CD14-positive monocyte (primary cell): ENCODE results near the gene FRMD7. TPM values are rescaled to one million over a fixed set of nuclear protein-coding genes. Genes with fewer than 3 reads are reported as not detected.

ENCODE experiments used
- DNase-seq, 3 donors: peaks; one replicate each; pipeline ENCODE4 v3.0.0-alpha.2; 2011 to 2022
- H2AFZ ChIP-seq: 2 replicates; pipeline ENCODE4 v1.6.0; 2012; ENCODE audit warnings: mild to moderate bottlenecking, low read depth, low read length, inconsistent platforms; ENCODE audit not compliant: insufficient read depth, poor library complexity, severe bottlenecking
- H3K27ac ChIP-seq, 2 donors: 1 replicate in 1 of 2; 2 replicates in 1 of 2; pipeline ENCODE4 v1.5.1; 2012 to 2013; ENCODE audit warnings: low read length in 2 of 2, control low read depth in 1 of 2, inconsistent platforms in 1 of 2, low read depth in 1 of 2, mild to moderate bottlenecking in 1 of 2
- H3K27me3 ChIP-seq, 2 donors: one replicate each; pipeline versions ENCODE4 v1.6.0 to v1.6.1; 2011 to 2013; ENCODE audit warnings: low read length in 2 of 2; ENCODE audit not compliant: control insufficient read depth in 2 of 2, insufficient read depth in 2 of 2
- H3K36me3 ChIP-seq, 2 donors: replicated peaks in 1 of 2; 1 replicate in 1 of 2; 2 replicates in 1 of 2; pipeline versions ENCODE4 v1.5.1 to v1.6.1; 2012 to 2013; ENCODE audit warnings: low read length in 2 of 2, control low read depth in 1 of 2, inconsistent platforms in 1 of 2, mild to moderate bottlenecking in 1 of 2; ENCODE audit not compliant: insufficient read depth in 2 of 2, control insufficient read depth in 1 of 2
- H3K4me1 ChIP-seq, 2 donors: 1 replicate in 1 of 2; 2 replicates in 1 of 2; pipeline versions ENCODE4 v1.5.1 to v1.6.1; 2012 to 2013; ENCODE audit warnings: low read length in 2 of 2, control low read depth in 1 of 2, inconsistent platforms in 1 of 2, mild to moderate bottlenecking in 1 of 2, moderate library complexity in 1 of 2; ENCODE audit not compliant: insufficient read depth in 2 of 2, control insufficient read depth in 1 of 2
- H3K4me2 ChIP-seq: replicated peaks from 2 replicates; pipeline ENCODE3; 2012; ENCODE audit warnings: low read length, moderate library complexity, mild to moderate bottlenecking; ENCODE audit not compliant: poor library complexity, severe bottlenecking; ENCODE audit errors: extremely low read depth
- H3K4me3 ChIP-seq, 3 experiments: fragments of 200-600 bp in 1 of 3; sonication (generic) in 1 of 3; replicated peaks in 1 of 3; 1 replicate in 2 of 3; 2 replicates in 1 of 3; pipeline ENCODE4 v1.5.1; 2011 to 2013; ENCODE audit warnings: low read length in 3 of 3, mild to moderate bottlenecking in 3 of 3, control low read depth in 2 of 3, low read depth in 2 of 3, inconsistent platforms in 1 of 3, moderate library complexity in 1 of 3
- H3K79me2 ChIP-seq: 2 replicates; pipeline ENCODE4 v1.6.0; 2012; ENCODE audit warnings: mild to moderate bottlenecking, control low read depth, inconsistent platforms, low read length, moderate library complexity; ENCODE audit not compliant: insufficient read depth
- H3K9ac ChIP-seq: 2 replicates; pipeline ENCODE4 v1.6.0; 2017; ENCODE audit warnings: low read length, mild to moderate bottlenecking; ENCODE audit not compliant: insufficient read depth, poor library complexity, severe bottlenecking
- H3K9me3 ChIP-seq, 2 donors: replicated peaks in 1 of 2; 1 replicate in 1 of 2; 2 replicates in 1 of 2; pipeline versions ENCODE4 v1.5.1 to v1.6.1; 2012 to 2013; ENCODE audit warnings: low read length in 2 of 2, control low read depth in 1 of 2; ENCODE audit not compliant: control insufficient read depth in 1 of 2, insufficient read depth in 1 of 2
- H4K20me1 ChIP-seq: 2 replicates; pipeline ENCODE4 v1.6.0; 2012; ENCODE audit warnings: mild to moderate bottlenecking, low read length, control low read depth, moderate library complexity; ENCODE audit not compliant: insufficient read depth
- H3K27ac Mint-ChIP-seq, 7 donors: one replicate each; pipeline ENCODE4 v1.8.0; 2020; ENCODE audit warnings: mild to moderate bottlenecking in 7 of 7, mixed read lengths in 7 of 7, moderate library complexity in 6 of 7, inconsistent platforms in 2 of 7
- H3K27me3 Mint-ChIP-seq, 3 donors: one replicate each; pipeline ENCODE4 v1.8.0; 2021 to 2022; ENCODE audit warnings: low read depth in 3 of 3, mild to moderate bottlenecking in 3 of 3, mixed read lengths in 3 of 3, moderate library complexity in 3 of 3, inconsistent platforms in 1 of 3
- H3K36me3 Mint-ChIP-seq, 2 donors: one replicate each; pipeline ENCODE4 v1.8.0; 2020; ENCODE audit warnings: mixed read lengths in 2 of 2, inconsistent platforms in 1 of 2, mild to moderate bottlenecking in 1 of 2
- H3K4me1 Mint-ChIP-seq: one replicate; pipeline ENCODE4 v1.8.0; 2020; ENCODE audit warnings: mild to moderate bottlenecking, mixed read lengths
- H3K4me3 Mint-ChIP-seq, 2 donors: one replicate each; pipeline ENCODE4 v1.8.0; 2020; ENCODE audit warnings: mild to moderate bottlenecking in 2 of 2, mixed read lengths in 2 of 2, moderate library complexity in 1 of 2
- H3K9me3 Mint-ChIP-seq, 7 donors: one replicate each; pipeline ENCODE4 v1.8.0; 2020 to 2022; ENCODE audit warnings: mixed read lengths in 7 of 7, mild to moderate bottlenecking in 6 of 7, moderate library complexity in 6 of 7, inconsistent platforms in 2 of 7
- CTCF ChIP-seq: fragments of 200-600 bp; IDR thresholded peaks from one replicate; pipeline ENCODE4 v1.8.0; 2022; ENCODE audit warnings: antibody characterized with exemption, mild to moderate bottlenecking
- WGBS: methylation state at CpG from one replicate; pipeline ENCODE4 v1.1.5; 2013; ENCODE audit warnings: missing lambda C conversion rate; ENCODE audit not compliant: insufficient coverage; 5-methylcytosine and 5-hydroxymethylcytosine counted together
- intact Hi-C, 2 donors: fragments of 100-400 bp; cut with micrococcal nuclease; formaldehyde crosslinking; loops; one replicate each; pipeline versions ENCODE4 v1.15.0 to v1.15.1; 2023
- polyA plus RNA-seq, 3 donors: library from polyadenylated mRNA; depleted of rRNA in 1 of 3; unstranded in 2 of 3; stranded (reverse) in 1 of 3; fragments of 300-500 nt in 2 of 3; fragments of >200 nt in 1 of 3; fragmentation: Illumina TruSeq in 2 of 3; gene quantifications; 1 replicate in 2 of 3; 2 replicates in 1 of 3; pipeline ENCODE4 v1.2.3, GENCODE V29; 2012 to 2021

The FRMD7 gene
- polyA plus RNA-seq, 3 donors: not detected

GRCh38 chrX:132144061-132144460, 16.2 kb upstream of the FRMD7 start:
- H3K9me3 ChIP-seq: no peaks in the 10 kb centered on the region
- H3K4me2 ChIP-seq: no peak overlapping the region
- WGBS: no CpG with 5 or more reads among the region's 2 CpGs
- no peak overlapping the region for H3K9ac ChIP-seq
- no peak overlapping the region for H3K4me3 Mint-ChIP-seq
- no peaks in the 10 kb centered on the region for H3K9me3 Mint-ChIP-seq
- H3K27me3 Mint-ChIP-seq: peaks cover 2 to 3% (median 3%) of the 10 kb centered on the region in 3 donors
- H3K27me3 ChIP-seq: peaks cover 0 to 1% of the 10 kb centered on the region in 2 donors
- H3K27ac ChIP-seq: no peak overlapping the region
- no peaks in the 10 kb centered on the region for H3K79me2 ChIP-seq
- TF ChIP-seq CTCF: no peak
- H3K27ac Mint-ChIP-seq: no peak overlapping the region
- H3K36me3 Mint-ChIP-seq: no peaks in the 10 kb centered on the region
- no peaks in the 10 kb centered on the region for H3K36me3 ChIP-seq
- H2AFZ ChIP-seq: no peak overlapping the region
- intact Hi-C loops: no loop called here
- H4K20me1 ChIP-seq: no peaks in the 10 kb centered on the region
- no peaks in the 10 kb centered on the region for H3K4me1 Mint-ChIP-seq
- no peak overlapping the region for H3K4me3 ChIP-seq
- no peaks in the 10 kb centered on the region for H3K4me1 ChIP-seq
- no peak for DNase-seq

- no peaks in the 10 kb centered on the region for H3K36me3 ChIP-seq
- Mint-ChIP-seq H3K4me3 (no peak overlapping the region), H3K27me3 (peaks cover 0 to 7% (median 0%) of the 10 kb centered on the region in 3 donors)
These were observed 1.9 kb downstream of the FRMD7 start for GRCh38 chrX:132125906-132126305.

More at GRCh38 chrX:132125906-132126305, 1.9 kb downstream of the FRMD7 start:
- TF ChIP-seq CTCF: no peak
- intact Hi-C loops: no loop called here
- no peaks in the 10 kb centered on the region for H4K20me1 ChIP-seq
- H2AFZ ChIP-seq: no peak overlapping the region
- H3K36me3 Mint-ChIP-seq: no peaks in the 10 kb centered on the region
- H3K9me3 Mint-ChIP-seq: peaks cover 0 to 3% (median 0%) of the 10 kb centered on the region in 7 donors
- H3K79me2 ChIP-seq: no peaks in the 10 kb centered on the region
- no peak overlapping the region for H3K4me2 ChIP-seq
- no peak overlapping the region for H3K9ac ChIP-seq
- H3K27ac Mint-ChIP-seq: no peak overlapping the region
- H3K4me1 ChIP-seq: no peaks in the 10 kb centered on the region
- H3K4me1 Mint-ChIP-seq: peaks cover 2% of the 10 kb centered on the region
- no peak for DNase-seq
- no peak overlapping the region for H3K4me3 ChIP-seq
- H3K27ac ChIP-seq: no peak overlapping the region
- H3K9me3 ChIP-seq: no peaks in the 10 kb centered on the region
- H3K27me3 ChIP-seq: peaks cover 0 to 9% of the 10 kb centered on the region in 2 donors
